ENCODE data around the gene ZNF683. TPM values are rescaled to one million over a fixed set of nuclear protein-coding genes. Genes with fewer than 3 reads are reported as not detected.

Gene ZNF683
- total RNA-seq, 1 donor from 2014 or later = not detected

- ATAC-seq (ENCODE audit: poor library complexity) = peak; percentile 84
Measured at GRCh38 chr1:26363549-26364448, 8.8 kb downstream of the ZNF683 start.

GRCh38 chr1:26362331-26362730, 10.2 kb downstream of the ZNF683 start:
- intact Hi-C loops (cut with DNase I) = loop anchor here (10.0 kb wide), 1 partner anchor 78 kb away; the partner anchor contains the start of gene SH3BGRL3
- ATAC-seq (ENCODE audit: poor library complexity) (no peak), DNase-seq (no peak)

More at GRCh38 chr1:26363549-26364448, 8.8 kb downstream of the ZNF683 start:
- intact Hi-C loops (cut with DNase I) = loop anchor here (10.0 kb wide), 1 partner anchor 79 kb away; the partner anchor contains the start of gene SH3BGRL3
- DNase-seq = peak; percentile 90

GRCh38 chr1:26361605-26362122, 10.9 kb downstream of the ZNF683 start:
- intact Hi-C loops (cut with DNase I) = loop anchor here (10.0 kb wide), 1 partner anchor 77 kb away; the partner anchor contains the start of gene SH3BGRL3
- DNase-seq (no peak), ATAC-seq (ENCODE audit: poor library complexity) (no peak)

- intact Hi-C loops (cut with DNase I) = loop anchor here (10.0 kb wide), 1 partner anchor 76 kb away; the partner anchor contains the start of gene SH3BGRL3
- ATAC-seq (ENCODE audit: poor library complexity) (no peak), DNase-seq (no peak)
Measured at GRCh38 chr1:26360807-26361604, 11.5 kb downstream of the ZNF683 start.

GRCh38 chr1:26359981-26360806, 12.4 kb downstream of the ZNF683 start:
- DNase-seq (no peak), ATAC-seq (ENCODE audit: poor library complexity) (no peak)
- intact Hi-C loops (cut with DNase I) = loop anchor here (10.0 kb wide), 1 partner anchor 75 kb away; the partner anchor contains the start of gene SH3BGRL3

GRCh38 chr1:26358411-26359384, 13.9 kb downstream of the ZNF683 start:
- intact Hi-C loops (cut with DNase I) = no loop called here
- ATAC-seq (ENCODE audit: poor library complexity) (no peak), DNase-seq (no peak)

- intact Hi-C loops (cut with DNase I) = no loop called here
- ATAC-seq (ENCODE audit: poor library complexity) (no peak), DNase-seq (no peak)
Measured at GRCh38 chr1:26357121-26357602, 15.4 kb downstream of the ZNF683 start.

- intact Hi-C loops (cut with DNase I) = no loop called here
- DNase-seq (no peak), ATAC-seq (ENCODE audit: poor library complexity) (no peak)
Measured at GRCh38 chr1:26356106-26356505, 16.4 kb downstream of the ZNF683 start.

- DNase-seq = no peak
- no peak for ATAC-seq (ENCODE audit: poor library complexity)
- intact Hi-C loops (cut with DNase I) = no loop called here
Measured at GRCh38 chr1:26354972-26355371, 17.6 kb downstream of the ZNF683 start.

- ATAC-seq (ENCODE audit: poor library complexity) = no peak
- intact Hi-C loops (cut with DNase I) = no loop called here
- DNase-seq = no peak
Measured at GRCh38 chr1:26353976-26354820, 18.4 kb downstream of the ZNF683 start, which contains the start of gene CRYBG2. Gene CRYBG2 (minus strand): TSS chr1:26354130. CDS start chr1:26346657, 7,473 bp downstream.

- ATAC-seq (ENCODE audit: poor library complexity) (no peak), DNase-seq (no peak)
- intact Hi-C loops (cut with DNase I) = no loop called here
Measured at GRCh38 chr1:26353210-26353859, 19.2 kb downstream of the ZNF683 start.

- intact Hi-C loops (cut with DNase I) = no loop called here
Measured at GRCh38 chr1:26352338-26352679, 20.2 kb downstream of the ZNF683 start.

GRCh38 chr1:26351590-26352337, 20.8 kb downstream of the ZNF683 start:
- ATAC-seq (ENCODE audit: poor library complexity) = no peak
- intact Hi-C loops (cut with DNase I) = no loop called here
- no peak for DNase-seq

More at GRCh38 chr1:26352338-26352679, 20.2 kb downstream of the ZNF683 start:
- ATAC-seq (ENCODE audit: poor library complexity) (no peak), DNase-seq (no peak)

GRCh38 chr1:26350701-26351589, 21.6 kb downstream of the ZNF683 start:
- intact Hi-C loops (cut with DNase I) = no loop called here
- no peak for ATAC-seq (ENCODE audit: poor library complexity)
- no peak for DNase-seq

Data from Right ventricle myocardium superior (tissue), 1 donor.